Measurements from ENCODE around the gene MCM8.

DNA sequence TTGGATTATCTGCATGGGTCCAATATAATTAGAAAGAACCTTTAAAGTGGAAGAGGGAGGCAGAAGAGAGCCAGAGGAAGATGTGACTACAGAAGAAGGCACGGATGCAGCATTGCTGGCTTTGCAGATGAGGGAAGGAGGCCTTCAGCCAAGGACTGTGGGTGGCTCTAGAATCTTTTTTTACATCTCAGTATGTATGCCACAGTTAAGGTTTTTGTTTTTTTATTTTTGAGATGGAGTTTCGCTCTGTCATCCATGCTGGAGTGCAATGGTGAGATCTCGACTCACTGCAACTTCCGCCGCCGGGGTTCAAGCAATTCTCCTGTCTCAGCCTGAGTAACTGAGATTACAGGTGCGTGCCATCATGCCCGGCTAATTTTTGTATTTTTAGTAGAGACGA, 49.3 kb downstream of the MCM8 start:
- no peak for TF ChIP-seq POLR2A (IDR thresholded peaks at IDR 0.05)
- TF ChIP-seq, protein P1, sequence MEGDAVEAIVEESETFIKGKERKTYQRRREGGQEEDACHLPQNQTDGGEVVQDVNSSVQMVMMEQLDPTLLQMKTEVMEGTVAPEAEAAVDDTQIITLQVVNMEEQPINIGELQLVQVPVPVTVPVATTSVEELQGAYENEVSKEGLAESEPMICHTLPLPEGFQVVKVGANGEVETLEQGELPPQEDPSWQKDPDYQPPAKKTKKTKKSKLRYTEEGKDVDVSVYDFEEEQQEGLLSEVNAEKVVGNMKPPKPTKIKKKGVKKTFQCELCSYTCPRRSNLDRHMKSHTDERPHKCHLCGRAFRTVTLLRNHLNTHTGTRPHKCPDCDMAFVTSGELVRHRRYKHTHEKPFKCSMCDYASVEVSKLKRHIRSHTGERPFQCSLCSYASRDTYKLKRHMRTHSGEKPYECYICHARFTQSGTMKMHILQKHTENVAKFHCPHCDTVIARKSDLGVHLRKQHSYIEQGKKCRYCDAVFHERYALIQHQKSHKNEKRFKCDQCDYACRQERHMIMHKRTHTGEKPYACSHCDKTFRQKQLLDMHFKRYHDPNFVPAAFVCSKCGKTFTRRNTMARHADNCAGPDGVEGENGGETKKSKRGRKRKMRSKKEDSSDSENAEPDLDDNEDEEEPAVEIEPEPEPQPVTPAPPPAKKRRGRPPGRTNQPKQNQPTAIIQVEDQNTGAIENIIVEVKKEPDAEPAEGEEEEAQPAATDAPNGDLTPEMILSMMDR (IDR thresholded peaks at IDR 0.05) = no peak
